ES-I3 (cell line): Measurements from ENCODE around the gene HBP1.

Experiments used
- H3K36me3 ChIP-seq: 2 replicates; pipeline ENCODE4 v1.6.1; 2013; ENCODE audit warnings: mild to moderate bottlenecking, low read length, control low read depth, moderate library complexity; ENCODE audit not compliant: insufficient read depth
- H3K4me1 ChIP-seq: 2 replicates; pipeline ENCODE4 v1.6.1; 2013; ENCODE audit warnings: mild to moderate bottlenecking, control low read depth, low read length; ENCODE audit not compliant: insufficient read depth
- H3K9ac ChIP-seq: 2 replicates; pipeline ENCODE4 v1.6.1; 2013; ENCODE audit warnings: low read depth, mild to moderate bottlenecking, low read length, moderate library complexity
- H3K9me3 ChIP-seq: 2 replicates; pipeline ENCODE4 v1.6.1; 2013; ENCODE audit warnings: mild to moderate bottlenecking, low read length, moderate library complexity; ENCODE audit not compliant: control insufficient read depth, insufficient read depth

Gene HBP1

DNA sequence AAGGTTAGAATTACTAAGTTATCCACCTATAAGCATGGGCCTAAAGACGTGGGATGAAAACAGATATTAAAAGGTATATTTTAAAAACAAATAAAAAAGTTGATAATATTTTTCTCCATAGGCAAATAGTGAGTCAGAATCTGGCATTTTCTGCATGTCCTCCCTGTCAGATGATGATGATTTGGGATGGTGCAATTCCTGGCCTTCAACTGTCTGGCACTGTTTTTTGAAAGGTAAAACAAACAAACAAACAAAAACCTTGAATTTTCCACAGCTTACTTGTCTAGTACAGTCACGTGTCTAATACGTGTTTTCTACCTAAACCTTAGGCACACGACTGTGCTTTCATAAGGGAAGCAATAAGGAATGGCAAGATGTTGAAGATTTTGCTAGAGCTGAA lies 17.4 kb downstream of the HBP1 start:
- H3K36me3 ChIP-seq = no peaks in the 10 kb centered on the region
- H3K9me3 ChIP-seq = no peaks in the 10 kb centered on the region
- no peak overlapping the region for H3K9ac ChIP-seq
- H3K4me1 ChIP-seq = no peaks in the 10 kb centered on the region

DNA sequence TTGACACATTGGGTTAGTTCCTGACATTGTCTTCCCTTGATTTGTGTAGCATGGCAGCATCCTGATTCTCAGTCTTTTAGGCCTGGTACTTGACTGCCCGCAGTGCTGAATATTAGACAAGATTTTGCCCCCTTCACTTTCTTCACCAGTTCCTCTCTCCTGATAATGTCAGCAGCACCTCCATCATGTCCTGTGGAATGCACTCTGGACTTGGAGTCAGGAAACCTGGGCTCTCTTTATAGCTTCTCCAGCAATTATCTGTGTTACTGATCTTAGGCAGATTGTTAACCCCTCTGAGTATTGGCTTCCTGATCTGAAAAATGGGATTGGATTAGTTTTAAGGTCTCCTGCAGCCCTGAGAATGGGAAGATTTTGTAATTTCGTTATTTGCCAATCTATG lies 19.0 kb downstream of the HBP1 start:
- Histone ChIP-seq H3K9me3 (no peaks in the 10 kb centered on the region), H3K9ac (no peak overlapping the region), H3K4me1 (no peaks in the 10 kb centered on the region), H3K36me3 (no peaks in the 10 kb centered on the region)

DNA sequence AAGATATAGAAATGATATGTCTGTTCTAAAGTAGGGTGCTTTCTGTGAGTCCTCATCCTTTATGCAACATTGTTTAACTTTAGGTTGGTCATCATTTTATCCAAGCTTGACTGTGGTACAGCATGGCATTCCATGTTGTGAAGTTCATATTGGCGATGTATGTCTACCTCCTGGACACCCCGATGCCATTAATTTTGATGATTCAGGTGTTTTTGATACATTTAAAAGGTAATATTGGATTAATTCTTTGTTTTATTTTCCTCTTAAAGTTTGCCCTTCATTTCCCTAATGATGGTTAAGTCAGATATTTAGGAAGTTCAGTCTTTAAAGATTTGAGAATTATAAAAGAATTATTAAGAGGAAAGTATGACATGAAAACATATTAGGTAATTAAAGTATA lies 21.3 kb downstream of the HBP1 start:
- no peak overlapping the region for H3K9ac ChIP-seq
- no peaks in the 10 kb centered on the region for H3K4me1 ChIP-seq
- no peaks in the 10 kb centered on the region for H3K9me3 ChIP-seq
- no peaks in the 10 kb centered on the region for H3K36me3 ChIP-seq

DNA sequence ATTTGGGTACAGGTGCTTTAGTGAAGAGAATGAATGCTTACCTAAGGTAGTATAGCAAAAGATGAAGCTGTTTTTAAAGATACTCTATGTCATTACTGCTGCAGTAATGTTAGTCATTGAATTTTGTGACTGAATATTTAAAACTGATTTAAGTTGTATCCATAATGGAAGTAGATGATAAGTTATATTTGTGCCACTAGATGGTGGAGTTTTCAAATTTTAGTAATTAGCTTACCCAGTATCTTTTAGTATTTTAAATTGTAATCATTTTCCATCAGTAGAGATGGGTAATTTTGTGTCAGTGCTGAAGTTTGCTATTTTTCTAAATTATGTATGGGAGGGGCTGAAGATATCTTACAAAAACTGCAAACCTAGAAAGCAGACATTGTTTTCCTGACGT lies 25.2 kb downstream of the HBP1 start:
- H3K4me1 ChIP-seq = no peaks in the 10 kb centered on the region
- peaks cover 3% of the 10 kb centered on the region; the same call in 1 of the 2 replicates for H3K36me3 ChIP-seq
- no peak overlapping the region for H3K9ac ChIP-seq
- H3K9me3 ChIP-seq = no peaks in the 10 kb centered on the region

DNA sequence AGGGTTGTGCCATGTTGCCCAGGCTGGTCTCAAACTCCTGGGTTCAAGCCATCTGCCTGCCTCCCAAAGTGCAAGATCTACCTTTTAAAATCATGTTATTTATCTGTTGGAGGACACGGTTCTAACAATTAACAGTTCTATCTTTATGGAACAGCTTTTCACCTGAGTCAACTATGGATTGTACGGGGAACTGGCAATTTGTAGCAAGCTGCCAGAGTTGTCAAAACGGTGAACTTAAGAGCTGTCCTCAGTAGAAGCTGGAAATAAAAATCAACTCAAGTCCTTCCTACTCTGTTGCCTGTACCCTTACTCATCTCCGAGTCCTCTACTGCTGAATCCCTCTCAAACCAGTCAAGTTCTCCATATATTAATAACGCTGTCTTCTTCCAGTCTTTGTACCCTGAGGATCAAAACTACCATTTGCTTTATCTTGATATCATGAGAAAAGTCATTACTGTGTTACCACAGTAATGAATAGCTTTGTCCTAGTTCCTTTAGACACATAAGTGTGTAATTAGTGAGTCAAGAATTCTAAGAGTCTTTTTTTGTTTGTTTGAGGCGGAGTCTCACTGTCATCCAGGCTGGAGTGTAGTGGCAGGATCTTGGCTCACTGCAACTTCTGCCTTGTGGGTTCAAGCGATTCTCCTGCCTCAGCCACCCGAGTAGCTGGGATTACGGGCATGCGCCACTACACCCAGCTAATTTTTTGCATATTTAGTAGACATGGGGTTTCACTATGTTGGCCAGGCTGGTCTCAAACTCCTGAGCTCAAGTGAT lies 28.2 kb downstream of the HBP1 start:
- H3K9me3 ChIP-seq = no peaks in the 10 kb centered on the region
- no peaks in the 10 kb centered on the region for H3K4me1 ChIP-seq
- peaks cover 3% of the 10 kb centered on the region; the same call in 1 of the 2 replicates for H3K36me3 ChIP-seq
- no peak overlapping the region for H3K9ac ChIP-seq

DNA sequence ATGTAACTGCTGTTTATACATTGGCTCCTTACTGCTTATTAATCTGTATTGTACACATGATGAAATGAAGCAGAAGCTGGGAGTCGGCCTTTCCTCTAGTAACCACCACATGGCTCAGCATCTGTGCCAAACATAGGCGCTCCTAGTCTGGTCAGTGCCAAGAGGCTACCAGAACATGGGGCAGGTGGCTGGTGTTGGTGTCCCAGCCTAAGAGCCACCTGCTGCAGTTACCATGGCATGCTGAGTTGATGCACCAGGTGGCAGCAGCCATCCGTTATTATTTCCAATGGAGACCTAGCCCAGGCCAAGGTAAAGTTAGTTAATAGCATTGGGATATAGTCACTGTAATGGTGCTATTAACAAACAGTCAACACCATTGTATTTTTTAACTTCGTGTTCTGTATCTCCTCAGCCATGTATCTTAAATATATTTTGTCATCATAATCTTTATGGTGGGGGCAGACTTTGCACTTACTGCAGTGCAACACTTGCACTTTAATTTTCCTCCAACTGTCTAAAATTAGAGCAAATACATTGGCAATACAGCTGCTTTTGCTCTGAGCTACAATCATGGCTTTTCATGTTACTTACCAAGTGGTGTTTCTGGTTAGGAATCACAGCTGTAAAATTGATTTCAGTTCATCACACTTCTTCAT lies 33.1 kb downstream of the HBP1 start:
- Histone ChIP-seq H3K9me3 (no peaks in the 10 kb centered on the region), H3K36me3 (peaks cover 7% of the 10 kb centered on the region), H3K4me1 (no peaks in the 10 kb centered on the region), H3K9ac (no peak overlapping the region)

DNA sequence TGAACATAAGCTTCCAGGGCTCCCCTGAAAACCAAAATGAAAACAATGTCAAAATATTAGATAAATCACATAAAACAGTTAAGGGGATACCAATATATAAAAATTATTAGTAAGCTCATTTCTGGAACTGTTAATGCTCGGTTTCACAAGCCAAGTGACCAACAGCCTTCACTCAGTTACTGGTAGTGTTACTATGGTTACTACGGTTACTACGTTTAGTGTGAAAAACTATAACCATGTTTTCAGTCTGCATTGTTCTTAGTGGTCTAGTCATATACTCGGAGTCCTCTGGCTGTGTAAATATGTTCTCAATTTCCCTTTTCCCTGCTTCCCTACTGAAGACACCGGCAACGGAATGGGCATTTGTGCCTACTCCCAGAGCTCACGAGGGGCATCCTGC lies 34.8 kb downstream of the HBP1 start:
- no peaks in the 10 kb centered on the region for H3K4me1 ChIP-seq
- H3K9ac ChIP-seq = no peak overlapping the region
- H3K36me3 ChIP-seq = peaks cover 4% of the 10 kb centered on the region
- no peaks in the 10 kb centered on the region for H3K9me3 ChIP-seq

DNA sequence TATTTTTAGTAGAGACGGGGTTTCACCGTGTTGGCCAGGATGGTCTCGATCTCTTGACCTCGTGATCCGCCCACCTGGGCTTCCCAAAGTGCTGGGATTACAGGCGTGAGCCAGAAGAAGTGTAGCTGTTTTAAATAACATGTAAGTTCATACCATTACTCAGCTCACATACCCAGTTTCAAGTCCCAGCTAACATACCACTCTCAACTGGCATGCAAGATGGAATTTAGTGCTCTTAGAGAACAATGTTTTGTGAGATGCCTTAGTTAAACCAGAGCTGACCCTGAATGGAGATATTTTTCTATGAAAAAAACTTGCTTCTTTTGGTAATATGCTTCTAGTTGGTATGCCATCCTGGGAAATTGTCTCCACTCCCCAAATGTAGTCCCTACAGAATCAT lies 37.3 kb downstream of the HBP1 start:
- H3K9me3 ChIP-seq = no peaks in the 10 kb centered on the region
- H3K4me1 ChIP-seq = no peaks in the 10 kb centered on the region
- peaks cover 4% of the 10 kb centered on the region for H3K36me3 ChIP-seq
- no peak overlapping the region for H3K9ac ChIP-seq

DNA sequence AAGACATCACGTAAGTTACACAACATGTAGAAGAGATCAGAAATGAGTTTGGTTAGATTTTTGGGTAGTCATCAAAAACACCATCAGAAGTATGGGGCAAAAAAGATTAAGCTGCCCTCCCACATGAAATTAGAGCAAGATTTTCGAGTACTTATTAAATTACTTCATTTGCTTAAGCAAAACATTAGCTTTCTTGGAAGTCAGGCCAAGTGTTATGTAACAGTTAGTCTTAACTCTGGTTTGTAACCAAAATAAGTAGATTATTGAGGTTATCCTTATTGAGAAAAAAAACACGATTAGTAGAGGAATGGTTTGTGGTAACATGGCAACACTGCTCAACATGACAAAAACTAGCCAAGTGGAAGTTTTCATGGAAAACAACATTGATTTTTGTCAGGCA lies 37.9 kb downstream of the HBP1 start:
- Histone ChIP-seq H3K4me1 (no peaks in the 10 kb centered on the region), H3K36me3 (peaks cover 4% of the 10 kb centered on the region), H3K9me3 (no peaks in the 10 kb centered on the region), H3K9ac (no peak overlapping the region)

DNA sequence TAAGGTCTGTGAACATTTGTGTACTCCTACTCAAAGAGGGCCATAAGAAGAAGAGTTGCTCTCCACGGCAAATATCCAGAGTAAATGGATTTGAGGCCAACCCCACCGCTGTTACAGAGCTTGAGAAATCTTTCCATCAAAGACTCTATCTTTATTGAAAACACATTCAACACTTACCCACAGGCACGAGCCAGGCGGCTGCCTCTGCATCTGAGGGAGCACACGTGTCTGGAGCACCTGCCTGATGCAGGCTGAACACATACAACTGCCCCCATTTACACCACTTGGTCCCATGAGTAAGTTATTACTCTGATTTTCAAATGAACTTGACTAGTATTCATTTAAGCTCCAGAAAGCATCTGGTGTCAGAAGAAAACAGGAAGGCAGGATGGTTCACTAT lies 38.7 kb downstream of the HBP1 start:
- H3K36me3 ChIP-seq = peaks cover 4% of the 10 kb centered on the region
- H3K4me1 ChIP-seq = no peaks in the 10 kb centered on the region
- no peaks in the 10 kb centered on the region for H3K9me3 ChIP-seq
- H3K9ac ChIP-seq = no peak overlapping the region

DNA sequence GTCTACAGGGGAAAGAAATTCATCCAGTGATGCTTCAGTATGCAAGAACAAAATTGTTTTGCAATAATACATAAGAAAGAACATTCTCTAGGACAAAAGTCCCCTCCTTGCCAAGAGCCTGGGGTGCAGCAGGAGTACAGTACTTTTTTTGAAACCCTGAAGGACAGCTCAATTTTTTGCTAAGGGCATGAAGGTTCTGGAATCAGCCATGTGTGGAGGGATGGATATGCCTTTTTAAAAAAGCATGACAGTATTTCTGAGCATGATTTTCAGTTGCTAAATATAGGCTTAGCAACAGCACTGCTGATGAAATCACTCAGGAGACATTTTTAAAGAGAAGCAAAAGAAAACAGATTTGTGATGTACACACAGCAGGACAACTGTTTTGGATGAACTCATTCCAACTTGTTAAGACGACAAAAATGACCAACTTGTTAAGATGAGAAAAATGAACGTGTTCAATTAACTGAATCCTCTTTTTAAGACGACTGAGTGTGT lies 39.3 kb downstream of the HBP1 start:
- Histone ChIP-seq H3K4me1 (no peaks in the 10 kb centered on the region), H3K9ac (no peak overlapping the region), H3K9me3 (no peaks in the 10 kb centered on the region), H3K36me3 (peaks cover 3% of the 10 kb centered on the region)

DNA sequence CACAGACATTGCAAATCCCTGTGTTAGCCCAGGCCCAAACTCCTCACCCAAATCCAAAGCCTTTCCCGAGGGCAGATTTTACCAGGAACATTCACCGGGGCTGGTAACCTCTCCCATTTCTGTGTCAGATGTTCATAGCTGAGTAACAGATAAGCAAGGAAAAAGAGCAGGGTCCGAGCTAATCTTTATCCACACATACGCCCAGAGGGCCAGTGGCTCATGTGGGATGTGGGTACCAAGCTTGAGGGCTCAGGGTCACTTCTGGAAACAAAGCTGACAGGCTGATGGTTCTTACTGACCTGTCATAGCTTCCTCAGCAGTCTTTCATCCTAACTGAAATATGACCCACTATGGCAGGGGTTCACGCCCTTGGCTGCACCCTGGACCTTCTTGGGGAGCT lies 39.8 kb downstream of the HBP1 start:
- H3K4me1 ChIP-seq = no peaks in the 10 kb centered on the region
- H3K9me3 ChIP-seq = no peaks in the 10 kb centered on the region
- no peak overlapping the region for H3K9ac ChIP-seq
- no peaks in the 10 kb centered on the region; the same call in 1 of the 2 replicates for H3K36me3 ChIP-seq

DNA sequence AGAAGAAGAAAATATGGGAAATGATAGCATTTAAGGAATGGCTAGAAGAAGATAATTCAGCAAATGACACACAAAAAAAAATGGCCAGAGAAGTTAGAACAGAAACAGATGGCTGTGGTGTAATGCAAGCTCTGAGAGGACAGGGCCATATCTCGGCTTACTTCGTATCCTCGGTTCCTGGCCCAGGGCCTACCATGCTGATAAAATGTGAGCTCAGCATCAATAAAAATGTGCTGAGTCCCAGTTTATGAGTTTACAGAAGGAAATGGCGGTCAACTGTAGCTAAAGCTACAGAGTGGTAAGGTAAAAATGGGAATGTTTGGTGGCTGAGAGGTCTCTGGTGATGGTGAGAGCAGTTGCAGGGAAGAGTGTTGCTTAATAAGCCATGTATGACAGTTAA lies 40.8 kb downstream of the HBP1 start:
- Histone ChIP-seq H3K36me3 (no peaks in the 10 kb centered on the region), H3K9me3 (no peaks in the 10 kb centered on the region), H3K9ac (no peak overlapping the region), H3K4me1 (no peaks in the 10 kb centered on the region)

DNA sequence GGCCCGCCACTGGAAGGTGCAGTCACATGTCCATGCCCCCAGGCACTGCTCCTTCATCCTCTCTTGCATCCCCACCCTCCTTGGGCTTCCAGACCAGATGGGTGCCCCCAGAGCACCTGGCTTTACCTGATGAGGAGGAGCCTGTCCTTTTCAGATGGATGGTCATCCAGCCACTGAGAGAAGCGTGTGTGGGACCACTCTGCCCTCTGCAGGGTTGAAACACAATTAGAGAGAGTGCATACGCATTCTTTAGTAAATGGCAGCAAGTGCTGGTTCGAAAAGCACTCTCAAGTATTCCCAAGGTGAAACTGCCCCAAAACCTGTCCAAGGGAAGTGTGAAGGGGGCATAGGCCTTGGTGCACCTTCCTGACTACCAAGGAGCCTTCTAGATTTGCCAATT lies 41.6 kb downstream of the HBP1 start:
- no peaks in the 10 kb centered on the region for H3K4me1 ChIP-seq
- H3K36me3 ChIP-seq = no peaks in the 10 kb centered on the region
- H3K9ac ChIP-seq = no peak overlapping the region
- H3K9me3 ChIP-seq = no peaks in the 10 kb centered on the region

DNA sequence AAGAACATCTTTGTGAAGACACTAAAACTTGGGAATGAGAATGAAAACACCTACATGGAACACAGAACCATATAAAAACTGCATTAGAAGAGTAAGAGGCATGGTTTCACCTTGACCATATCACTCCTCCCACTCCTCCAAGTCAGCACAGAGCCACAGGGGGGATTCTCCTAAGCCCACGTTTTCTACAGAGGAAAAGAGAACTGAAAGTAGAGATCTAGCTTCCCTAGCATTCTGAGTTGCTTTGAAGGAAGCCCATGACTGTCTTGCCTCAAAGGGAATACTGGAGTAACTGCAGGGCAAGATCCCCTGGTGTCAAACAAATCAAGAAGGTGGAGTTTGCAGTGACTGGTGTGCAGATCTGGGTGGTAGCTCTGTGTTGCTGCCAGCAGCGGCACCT lies 43.9 kb downstream of the HBP1 start:
- no peaks in the 10 kb centered on the region for H3K9me3 ChIP-seq
- no peak overlapping the region for H3K9ac ChIP-seq
- H3K36me3 ChIP-seq = no peaks in the 10 kb centered on the region
- H3K4me1 ChIP-seq = no peaks in the 10 kb centered on the region
